Testis (tissue), 2 donors: ENCODE results near the gene KRTAP9-4.

Experiments used
- POLR2A ChIP-seq: fragments of 450-650 bp; IDR thresholded peaks from one replicate; pipeline ENCODE4 v1.6.1; 2017; ENCODE audit warnings: antibody characterized with exemption, mild to moderate bottlenecking, moderate library complexity
- TF ChIP-seq, protein P1 (sequence below), 3 experiments: fragments of 450-650 bp in 2 of 3; fragments of 200-600 bp in 1 of 3; sonication (generic) in 1 of 3; IDR thresholded peaks; one replicate each; pipeline ENCODE4 v1.5.1; 2016 to 2019; ENCODE audit warnings: antibody characterized with exemption in 3 of 3, mild to moderate bottlenecking in 2 of 3, moderate library complexity in 1 of 3

DNA sequence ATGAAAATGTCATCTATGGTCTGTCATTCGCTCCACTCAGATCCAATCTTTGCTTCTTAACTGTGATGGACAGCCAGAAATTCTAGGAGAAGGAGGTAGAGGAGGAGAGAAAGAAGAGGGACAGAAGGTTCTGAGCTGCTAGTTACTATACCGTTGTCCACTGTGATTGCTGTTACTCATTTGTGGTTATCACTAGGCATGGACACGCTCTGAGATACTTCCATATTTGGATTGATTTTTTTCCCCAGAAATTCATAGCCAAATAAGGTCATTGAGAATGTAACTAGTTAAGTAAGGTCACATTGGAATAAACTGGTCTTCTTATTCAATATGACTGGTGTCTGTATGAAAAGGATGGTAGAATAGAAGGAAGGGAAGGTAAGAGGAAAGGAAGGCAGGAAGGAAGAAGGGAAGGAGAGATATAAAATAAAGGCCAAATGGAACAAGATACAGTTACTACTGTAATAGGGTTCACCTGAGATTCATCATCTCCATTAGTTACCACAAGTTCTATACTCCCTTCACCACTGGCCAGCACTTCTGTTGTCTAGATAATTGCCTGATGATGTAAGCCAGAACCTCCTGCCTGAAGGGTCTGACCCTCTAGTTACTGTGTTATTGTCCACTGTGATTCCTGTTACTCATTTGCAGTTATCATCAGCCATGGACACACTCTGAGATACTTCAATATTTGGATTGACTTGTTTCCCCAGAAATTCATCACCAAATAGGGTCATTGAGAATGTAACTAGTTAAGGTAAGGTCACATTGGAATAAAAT, 28.9 kb downstream of the KRTAP9-4 start:
- TF ChIP-seq, protein P1, sequence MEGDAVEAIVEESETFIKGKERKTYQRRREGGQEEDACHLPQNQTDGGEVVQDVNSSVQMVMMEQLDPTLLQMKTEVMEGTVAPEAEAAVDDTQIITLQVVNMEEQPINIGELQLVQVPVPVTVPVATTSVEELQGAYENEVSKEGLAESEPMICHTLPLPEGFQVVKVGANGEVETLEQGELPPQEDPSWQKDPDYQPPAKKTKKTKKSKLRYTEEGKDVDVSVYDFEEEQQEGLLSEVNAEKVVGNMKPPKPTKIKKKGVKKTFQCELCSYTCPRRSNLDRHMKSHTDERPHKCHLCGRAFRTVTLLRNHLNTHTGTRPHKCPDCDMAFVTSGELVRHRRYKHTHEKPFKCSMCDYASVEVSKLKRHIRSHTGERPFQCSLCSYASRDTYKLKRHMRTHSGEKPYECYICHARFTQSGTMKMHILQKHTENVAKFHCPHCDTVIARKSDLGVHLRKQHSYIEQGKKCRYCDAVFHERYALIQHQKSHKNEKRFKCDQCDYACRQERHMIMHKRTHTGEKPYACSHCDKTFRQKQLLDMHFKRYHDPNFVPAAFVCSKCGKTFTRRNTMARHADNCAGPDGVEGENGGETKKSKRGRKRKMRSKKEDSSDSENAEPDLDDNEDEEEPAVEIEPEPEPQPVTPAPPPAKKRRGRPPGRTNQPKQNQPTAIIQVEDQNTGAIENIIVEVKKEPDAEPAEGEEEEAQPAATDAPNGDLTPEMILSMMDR (IDR thresholded peaks at IDR 0.05) = no peak
- TF ChIP-seq POLR2A = no peak
